Kidney glomerular epithelial cell (primary cell): ENCODE data around the gene EIF4G1.
"Not testable (repeated sequence)": the region's sequence is repeated elsewhere in the genome, so short reads cannot be mapped to it uniquely, and the experiment has no call there.

Experiments
- DNase-seq: peaks from one replicate; lab custom pipeline; 2025; lab: John Stamatoyannopoulos, UW

The EIF4G1 gene

DNA sequence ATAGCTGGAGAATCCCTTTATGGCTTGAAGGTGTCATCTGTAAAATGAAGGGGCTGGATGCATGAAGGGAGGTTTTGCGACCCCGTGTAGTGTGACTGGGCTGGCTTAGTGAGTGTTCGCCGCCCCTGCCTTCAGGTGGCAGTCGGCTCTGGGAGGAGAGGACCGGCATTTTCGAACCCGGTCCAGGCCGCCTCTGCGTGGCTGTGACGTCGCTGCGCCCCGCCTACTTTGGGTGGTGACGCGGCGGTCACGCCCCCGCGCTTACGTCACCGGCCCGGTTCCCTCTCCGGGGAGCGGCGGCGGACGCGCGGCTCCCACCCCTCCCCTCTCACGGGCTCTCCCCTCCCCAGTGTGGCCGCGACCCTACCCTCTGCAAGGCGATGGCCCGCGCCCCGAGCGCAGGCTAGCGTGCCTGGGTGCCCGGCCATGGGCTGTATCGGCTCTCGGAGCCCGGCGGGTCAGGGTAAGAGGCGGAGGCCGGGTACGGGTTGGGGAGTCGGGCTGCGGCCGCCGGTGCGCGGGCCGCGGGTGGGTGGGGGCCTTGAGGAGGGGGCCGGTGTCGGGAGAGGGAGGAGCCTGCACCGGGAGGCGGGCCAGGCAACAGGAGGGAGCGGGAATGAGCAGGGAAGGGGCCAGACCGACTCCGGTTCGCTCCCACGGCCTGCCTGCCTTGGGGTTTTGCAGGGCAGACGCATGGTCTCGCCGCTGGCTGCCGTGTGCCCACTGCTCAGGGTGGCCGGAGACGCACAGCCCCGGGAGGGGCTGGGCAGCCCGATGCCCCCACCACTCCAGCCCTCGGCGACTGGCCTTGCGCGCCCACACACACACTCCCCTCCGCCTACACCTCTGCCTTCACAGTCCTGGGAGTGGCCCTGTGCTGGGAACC, 21.5 kb downstream of the EIF4G1 start:
- DNase-seq = peak; percentile 42

DNA sequence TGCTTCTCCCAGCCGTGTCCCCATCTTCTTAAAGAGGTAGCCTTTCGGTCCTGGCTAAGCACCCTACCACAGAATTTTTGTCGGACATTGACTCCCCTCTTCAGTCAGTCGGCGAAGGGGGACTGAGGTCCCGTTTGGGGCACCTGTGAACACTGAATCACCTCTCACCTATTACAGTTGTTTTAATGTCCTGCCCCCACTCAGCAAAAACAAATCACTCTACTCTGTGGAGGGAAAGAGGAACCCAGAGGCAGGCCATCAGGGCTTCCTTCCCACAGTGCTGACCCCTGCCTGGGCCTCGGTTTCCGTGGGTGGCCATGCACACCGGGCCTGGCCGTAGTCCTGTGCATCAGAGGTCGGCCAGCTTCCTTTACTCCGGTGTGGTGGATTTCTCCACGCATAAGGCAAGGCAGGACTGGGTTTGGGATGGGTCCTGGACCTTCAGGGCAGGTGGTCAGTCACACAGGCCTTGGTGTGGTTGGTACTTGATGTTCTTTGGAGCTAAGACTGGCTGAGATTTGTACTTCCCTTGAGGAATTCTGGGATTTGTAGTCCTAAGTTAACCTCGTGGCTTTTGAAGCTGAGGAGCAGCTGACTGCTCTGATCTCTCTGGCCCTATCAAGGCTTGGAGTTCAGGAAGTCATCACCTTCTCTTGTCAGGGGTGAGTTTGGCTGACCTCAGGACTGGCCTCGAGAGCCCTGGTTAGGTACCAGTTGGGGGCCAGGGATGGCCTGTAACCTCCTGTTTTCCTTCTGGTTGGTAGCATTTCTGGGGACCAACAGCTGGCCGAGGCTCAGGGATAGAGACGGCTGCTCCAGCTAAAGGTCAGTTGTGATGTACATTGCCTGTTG, 22.4 kb downstream of the EIF4G1 start:
- no peak for DNase-seq

DNA sequence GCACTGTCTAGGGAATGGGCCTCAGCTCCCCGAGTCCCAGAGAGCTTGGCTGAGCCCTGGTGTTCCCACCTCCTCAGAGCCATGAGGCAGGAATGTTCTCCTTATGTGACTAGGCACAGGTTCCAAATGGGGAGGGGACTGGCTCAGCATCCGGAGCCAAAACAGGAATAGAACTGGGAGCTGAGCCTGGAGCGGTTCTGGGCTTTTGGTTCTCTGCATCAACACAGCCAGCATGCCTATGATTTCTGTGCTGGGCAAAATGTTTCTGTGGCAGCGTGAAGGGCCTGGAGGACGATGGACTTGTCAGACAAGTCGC, 23.0 kb downstream of the EIF4G1 start, which contains the start of gene FAM131A:
Gene FAM131A, plus strand, starts transcription at position 202 of the 316 bp plus-strand sequence. Its CDS starts 31 bp downstream, at position 233.
- no peak for DNase-seq

DNA sequence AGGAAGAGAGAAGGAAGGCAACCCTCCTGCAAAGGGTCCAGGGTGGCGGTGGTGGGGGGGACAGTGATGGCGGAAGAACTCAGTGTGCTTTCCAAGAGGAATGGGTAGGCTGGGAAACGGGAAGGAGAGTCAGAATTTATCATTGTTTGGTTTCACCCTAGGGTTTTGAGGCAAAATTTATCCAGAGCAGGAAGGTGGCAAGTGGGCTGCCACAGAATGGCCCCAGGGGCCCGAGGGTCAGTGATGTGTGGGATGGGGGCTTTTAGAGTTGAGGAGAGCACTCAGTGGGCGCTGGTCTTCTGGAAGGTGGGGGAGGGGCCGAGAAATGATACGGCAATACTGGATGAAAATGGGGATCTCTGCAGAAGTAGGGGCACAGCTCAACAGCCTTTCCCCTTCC, 23.6 kb downstream of the EIF4G1 start:
- DNase-seq = no peak

DNA sequence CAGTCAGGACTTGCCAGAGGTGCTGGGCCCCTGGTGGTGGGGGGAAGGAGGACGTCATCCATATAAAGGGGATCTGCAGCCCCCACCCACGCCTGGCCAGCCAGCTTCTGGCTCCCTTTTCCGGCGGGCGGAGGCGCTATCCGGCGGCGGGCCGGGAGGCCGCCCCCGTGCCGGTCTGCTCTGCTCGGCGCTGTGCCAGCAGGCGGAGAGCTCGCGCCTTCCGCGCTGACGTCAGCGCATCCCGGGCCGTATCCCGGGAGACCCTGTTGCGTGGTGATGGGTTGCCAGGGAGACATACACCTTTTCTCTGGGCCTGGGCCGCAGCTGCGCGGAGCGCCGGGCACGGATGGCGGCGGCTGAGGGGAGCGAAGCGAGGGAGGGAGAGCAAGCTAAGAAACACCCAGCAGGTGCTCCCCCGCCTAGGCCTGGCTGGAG, 24.1 kb downstream of the EIF4G1 start:
- no peak for DNase-seq

DNA sequence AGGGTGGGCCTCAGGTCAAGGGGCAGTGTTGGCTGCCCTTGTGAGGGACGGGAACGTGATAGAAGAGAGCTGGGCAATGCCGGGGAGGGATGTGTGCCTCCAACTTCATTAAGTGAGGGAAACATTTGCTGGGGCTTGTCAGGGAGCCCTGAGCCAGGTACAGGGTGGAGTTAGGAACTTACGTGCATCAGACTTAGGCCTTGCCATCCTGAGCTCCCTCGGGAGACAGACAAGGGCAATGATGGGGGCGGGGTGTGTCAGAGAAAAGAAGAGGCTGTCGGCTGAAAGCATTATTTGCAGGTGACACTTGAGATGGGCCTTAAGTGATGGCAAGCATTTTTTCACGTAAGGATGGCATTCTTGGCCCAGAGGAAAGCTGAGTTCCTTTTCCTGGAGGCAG, 24.6 kb downstream of the EIF4G1 start:
- DNase-seq = no peak

DNA sequence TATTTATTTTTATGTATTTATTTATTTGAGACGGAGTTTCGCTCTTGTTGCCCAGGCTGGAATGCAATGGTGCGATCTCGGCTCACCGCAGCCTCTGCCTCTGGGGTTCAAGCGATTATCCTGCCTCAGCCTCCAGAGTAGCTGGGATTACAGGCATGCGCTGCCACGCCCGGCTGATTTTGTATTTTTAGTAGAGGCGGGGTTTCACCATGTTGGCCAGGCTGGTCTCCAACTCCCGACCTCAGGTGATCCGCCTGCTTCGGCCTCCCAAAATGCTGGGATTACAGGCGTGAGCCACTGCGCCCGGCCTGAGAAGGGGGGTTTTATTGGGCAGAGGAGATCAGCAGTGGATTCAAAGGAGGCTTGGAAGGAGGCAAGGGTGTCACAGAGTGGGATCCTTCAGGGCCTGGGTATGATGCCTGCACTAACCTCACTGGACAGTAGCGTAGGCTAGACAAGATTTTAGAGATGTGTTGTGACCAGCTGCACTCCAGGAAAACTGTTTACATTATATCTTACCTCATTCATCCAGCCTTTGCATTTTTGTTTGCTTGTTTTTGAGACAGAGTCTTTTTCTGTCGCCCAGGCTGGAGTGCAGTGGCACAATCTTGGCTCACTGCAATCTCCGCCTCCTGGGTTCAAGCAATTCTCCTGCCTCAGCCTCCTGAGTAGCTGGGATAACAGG, 25.2 kb downstream of the EIF4G1 start:
- not testable (repeated sequence) for DNase-seq

DNA sequence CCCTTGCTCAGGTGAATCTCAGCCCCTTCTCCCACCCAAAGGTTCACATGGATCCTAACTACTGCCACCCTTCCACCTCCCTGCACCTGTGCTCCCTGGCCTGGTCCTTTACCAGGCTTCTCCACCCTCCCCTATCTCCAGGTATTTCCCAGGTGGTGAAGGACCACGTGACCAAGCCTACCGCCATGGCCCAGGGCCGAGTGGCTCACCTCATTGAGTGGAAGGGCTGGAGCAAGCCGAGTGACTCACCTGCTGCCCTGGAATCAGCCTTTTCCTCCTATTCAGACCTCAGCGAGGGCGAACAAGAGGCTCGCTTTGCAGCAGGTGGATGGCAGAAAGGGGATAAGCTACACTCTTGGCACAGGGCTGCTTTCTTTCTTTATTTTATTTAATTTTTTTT, 27.5 kb downstream of the EIF4G1 start:
- no peak for DNase-seq

DNA sequence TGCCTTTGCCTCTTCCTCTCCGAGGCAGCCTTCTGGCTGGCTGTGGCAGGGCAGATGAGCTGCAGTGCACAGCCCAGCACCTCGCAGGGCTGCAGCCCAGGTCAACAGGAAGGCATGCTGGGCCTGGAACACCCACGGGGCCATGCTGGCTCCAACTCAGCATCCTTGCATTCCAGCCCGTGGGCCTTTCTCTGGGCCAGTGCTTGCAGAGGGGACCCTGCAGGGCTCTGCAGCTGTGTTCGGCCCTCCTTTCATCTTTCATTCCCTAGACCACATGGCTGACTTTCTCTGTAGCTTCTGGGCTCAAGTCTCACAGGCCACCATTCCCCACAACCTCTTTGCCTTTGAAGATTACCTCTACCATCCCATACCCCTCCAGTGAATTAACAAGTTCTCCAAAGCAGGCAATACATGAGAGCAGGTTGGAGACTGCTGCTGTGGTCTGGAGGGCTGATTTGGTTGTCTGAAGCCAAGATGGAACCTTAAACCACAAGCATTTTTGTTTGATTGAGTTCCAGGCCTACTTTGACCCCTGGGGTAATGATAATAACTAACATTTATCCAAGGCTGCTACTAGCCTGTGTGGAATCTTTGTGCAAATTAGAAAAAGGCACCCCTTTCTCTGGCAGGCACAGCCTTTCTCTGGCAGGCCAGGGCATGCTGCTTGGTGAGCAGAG, 28.9 kb downstream of the EIF4G1 start:
- no peak for DNase-seq

DNA sequence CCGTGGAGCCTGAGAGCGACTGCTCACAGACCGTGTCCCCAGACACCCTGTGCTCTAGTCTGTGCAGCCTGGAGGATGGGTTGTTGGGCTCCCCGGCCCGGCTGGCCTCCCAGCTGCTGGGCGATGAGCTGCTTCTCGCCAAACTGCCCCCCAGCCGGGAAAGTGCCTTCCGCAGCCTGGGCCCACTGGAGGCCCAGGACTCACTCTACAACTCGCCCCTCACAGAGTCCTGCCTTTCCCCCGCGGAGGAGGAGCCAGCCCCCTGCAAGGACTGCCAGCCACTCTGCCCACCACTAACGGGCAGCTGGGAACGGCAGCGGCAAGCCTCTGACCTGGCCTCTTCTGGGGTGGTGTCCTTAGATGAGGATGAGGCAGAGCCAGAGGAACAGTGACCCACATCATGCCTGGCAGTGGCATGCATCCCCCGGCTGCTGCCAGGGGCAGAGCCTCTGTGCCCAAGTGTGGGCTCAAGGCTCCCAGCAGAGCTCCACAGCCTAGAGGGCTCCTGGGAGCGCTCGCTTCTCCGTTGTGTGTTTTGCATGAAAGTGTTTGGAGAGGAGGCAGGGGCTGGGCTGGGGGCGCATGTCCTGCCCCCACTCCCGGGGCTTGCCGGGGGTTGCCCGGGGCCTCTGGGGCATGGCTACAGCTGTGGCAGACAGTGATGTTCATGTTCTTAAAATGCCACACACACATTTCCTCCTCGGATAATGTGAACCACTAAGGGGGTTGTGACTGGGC, 30.3 kb downstream of the EIF4G1 start:
- DNase-seq = no peak

DNA sequence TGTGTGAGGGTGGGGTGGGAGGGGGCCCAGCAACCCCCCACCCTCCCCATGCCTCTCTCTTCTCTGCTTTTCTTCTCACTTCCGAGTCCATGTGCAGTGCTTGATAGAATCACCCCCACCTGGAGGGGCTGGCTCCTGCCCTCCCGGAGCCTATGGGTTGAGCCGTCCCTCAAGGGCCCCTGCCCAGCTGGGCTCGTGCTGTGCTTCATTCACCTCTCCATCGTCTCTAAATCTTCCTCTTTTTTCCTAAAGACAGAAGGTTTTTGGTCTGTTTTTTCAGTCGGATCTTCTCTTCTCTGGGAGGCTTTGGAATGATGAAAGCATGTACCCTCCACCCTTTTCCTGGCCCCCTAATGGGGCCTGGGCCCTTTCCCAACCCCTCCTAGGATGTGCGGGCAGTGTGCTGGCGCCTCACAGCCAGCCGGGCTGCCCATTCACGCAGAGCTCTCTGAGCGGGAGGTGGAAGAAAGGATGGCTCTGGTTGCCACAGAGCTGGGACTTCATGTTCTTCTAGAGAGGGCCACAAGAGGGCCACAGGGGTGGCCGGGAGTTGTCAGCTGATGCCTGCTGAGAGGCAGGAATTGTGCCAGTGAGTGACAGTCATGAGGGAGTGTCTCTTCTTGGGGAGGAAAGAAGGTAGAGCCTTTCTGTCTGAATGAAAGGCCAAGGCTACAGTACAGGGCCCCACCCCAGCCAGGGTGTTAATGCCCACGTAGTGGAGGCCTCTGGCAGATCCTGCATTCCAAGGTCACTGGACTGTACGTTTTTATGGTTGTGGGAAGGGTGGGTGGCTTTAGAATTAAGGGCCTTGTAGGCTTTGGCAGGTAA, 31.1 kb downstream of the EIF4G1 start:
- DNase-seq = peak; percentile 88

DNA sequence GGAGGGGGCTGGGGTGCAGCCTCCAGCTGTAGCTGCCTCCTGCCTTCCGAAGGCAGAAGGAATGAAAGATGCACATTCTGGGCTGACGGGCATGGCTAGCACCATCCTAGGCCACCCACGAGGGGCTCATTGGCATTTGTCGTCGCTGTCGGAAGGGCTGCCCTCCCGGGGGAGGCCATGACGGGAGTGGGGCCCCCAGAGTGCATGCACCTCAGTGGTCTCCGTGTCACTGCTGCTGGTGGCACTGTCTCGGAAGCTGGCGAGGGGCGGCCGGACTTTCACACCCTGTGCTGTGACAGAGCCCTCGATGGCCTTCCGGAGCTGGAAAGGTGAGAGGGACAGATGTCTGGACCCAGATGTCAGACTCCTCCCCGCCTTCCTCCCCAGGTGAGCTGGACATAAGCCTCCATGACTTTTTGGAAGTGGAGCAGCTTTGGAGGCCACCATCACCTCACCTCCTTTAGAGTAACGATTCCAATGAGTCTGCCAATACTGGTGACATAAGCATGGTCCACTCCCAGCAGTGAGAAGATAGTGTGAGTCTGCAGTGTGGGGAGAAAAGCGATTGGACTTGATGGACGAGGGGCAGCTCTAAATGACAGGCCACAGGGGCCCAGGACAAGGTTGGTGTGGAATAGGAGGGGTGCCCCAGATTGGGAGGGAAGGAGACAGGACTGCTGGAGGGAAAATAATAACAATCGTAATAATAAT, 32.2 kb downstream of the EIF4G1 start:
- no peak for DNase-seq

DNA sequence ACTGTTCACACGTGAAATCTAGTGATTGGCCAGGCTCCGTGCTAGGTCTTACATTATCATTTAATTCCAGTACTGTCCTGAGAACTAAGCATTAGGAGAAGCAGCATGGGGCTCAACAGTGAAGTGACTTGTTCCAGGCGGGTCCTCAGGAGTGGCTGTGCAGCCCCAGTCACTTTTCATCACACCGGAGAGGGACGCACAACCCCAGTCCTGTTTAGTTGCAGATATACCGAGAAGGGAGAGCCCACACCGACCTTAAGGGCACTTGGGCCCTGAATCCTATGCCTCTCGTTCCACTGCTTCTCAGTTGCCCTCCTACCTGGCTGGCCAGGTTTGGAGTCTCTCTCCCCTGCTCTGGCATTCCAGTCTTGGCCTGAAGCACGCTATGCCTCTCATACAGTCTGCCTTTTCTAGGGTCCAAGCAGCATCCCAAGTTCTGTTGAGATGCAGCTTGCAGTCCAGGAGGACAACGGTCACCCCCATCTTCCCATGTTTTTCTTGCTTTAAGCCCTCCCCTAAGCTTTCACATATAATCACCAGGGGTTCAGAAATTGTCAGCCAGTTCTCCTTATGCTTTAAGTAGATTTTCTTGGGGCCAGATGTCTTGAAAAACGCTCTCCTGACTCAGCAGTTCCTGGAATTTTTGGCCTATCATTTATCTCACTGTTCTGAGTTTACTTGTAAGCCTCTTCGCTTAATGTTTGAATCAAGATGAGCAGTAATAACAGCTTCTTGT, 33.1 kb downstream of the EIF4G1 start:
- no peak for DNase-seq

DNA sequence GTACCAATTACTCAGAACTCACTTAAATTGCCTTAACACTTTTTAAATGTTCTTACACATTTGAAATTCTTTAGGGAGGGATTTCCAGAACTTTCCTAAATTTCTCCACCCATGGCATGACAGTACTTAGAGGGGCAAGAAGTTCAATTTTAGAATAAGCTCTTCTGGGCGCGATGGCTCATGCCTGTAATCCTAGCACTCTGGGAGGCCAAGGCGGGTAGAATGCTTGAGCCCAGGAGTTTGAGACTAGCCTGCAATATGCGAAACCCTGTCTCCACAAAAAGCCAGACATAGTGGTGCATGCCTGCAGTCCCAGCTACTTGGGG, 33.6 kb downstream of the EIF4G1 start:
- DNase-seq = no peak

DNA sequence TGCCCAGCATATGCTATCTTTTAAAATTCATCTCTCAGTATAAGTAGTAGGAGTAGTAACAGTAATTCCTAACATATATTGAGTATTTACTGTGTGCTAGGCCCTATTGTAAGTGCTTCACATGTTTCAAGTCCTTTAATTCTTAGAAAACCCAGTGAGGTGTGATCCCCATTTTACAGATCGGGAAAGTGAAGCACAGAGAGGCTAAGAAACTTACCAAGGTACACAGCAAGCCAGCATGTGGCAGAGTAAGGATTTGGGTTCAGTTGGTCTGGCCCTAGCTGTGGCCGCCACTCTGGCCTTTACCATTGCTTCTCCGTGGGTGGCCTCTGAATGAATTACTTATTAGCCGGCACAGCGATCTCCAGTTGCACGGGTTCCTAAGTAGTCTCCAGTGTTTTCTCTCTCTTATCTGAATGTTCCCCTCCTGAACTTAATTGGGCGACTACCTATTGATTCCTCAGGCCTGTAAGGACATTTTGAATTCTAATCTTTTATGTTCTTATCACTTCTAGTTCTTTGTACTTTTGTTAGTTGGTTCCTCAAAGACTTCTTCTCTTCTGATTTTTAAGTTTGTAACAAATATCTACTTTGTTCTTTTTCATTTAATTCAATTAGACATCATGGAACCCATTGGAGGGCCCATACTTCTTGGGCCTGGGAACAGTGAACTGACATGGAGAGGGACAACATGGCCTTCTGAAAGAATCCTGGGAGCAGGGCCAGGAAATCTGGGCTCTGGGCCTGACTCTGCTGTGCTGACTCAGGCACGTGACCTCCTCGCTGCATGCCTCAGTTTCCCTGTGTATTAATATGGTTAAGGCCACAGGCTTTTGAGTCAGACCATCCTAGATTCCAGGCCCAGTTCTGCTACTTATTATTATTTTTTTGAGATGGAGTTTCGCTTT, 35.4 kb downstream of the EIF4G1 start:
- DNase-seq = no peak

DNA sequence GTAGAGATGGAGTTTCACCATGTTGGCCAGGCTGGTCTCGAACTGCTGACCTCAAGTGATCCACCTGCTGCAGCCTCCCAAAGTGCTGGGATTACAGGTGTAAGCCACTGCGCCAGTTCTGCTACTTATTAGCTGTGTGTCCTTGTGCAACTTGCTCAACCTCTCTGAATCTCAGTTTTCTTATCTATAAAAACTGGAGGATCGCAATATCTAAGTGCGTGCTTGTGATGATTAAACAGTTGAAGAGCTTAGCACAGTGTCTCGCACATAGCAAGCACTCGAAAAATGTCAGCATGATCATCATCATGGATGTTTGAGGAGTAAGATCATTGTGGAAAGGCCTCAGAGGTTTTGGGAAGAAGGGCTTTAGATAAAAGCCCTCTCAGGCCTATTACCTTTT, 36.2 kb downstream of the EIF4G1 start:
- no peak for DNase-seq

DNA sequence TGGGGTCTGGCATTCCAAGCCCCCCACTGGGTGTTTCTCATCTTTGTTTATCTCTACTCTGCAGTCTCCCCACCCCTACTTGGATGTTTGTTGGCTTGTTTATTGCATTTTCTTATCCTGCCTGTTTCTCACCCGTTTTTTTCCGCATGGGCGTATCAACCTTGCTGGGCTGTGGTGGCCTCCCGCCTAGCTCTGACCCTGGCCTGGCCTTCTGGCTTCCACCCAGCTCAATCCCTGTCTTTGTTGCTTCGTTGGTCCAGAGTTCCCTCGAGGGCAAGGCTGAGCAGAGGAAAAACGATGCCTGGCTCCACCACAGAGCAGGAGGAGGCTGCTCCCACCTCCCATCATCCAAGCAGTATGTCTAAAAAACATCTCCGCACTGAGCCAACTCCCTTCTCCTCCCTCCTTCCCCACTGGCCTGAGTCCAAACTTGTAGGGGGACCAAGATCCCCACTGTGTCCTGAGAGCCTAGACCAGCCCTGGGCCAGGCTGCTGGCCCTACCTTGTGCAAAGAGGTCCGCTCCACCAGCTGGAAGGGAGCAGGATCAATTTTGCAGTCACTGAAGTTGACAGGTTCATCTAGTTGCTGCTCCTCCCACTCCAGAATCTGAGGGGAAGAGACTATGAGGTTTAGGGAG, 37.2 kb downstream of the EIF4G1 start:
- DNase-seq = no peak
